HG02970 (cell line): ENCODE results near the gene NECTIN3.
A peak's percentile ranks its signal among the peaks of the same experiment; 100 is the strongest.

Source experiments
- ATAC-seq: cut with Tn5 transposase; IDR thresholded peaks from one replicate; pipeline ENCODE4 v1.9.1; 2021; ENCODE audit warnings: mild to moderate bottlenecking, moderate library complexity, moderate number of reproducible peaks; ENCODE audit not compliant: unreplicated experiment, low FRiP score

The NECTIN3 gene

GRCh38 chr3:111194048-111194447 is 122.4 kb downstream of the NECTIN3 start:
- ATAC-seq: no peak

GRCh38 chr3:111197485-111197884 is 125.9 kb downstream of the NECTIN3 start:
- ATAC-seq: no peak

GRCh38 chr3:111200027-111200426 is 128.4 kb downstream of the NECTIN3 start:
- no peak for ATAC-seq

- ATAC-seq: no peak
These were observed 138.5 kb downstream of the NECTIN3 start for GRCh38 chr3:111210003-111210711.

GRCh38 chr3:111210866-111211564 is 139.4 kb downstream of the NECTIN3 start:
- no peak for ATAC-seq

GRCh38 chr3:111212511-111212910 is 140.9 kb downstream of the NECTIN3 start:
- ATAC-seq: no peak

- ATAC-seq: no peak
These were observed 143.9 kb downstream of the NECTIN3 start for GRCh38 chr3:111215481-111215880.

- ATAC-seq: no peak
These were observed 147.0 kb downstream of the NECTIN3 start for GRCh38 chr3:111218615-111219014.

- no peak for ATAC-seq
These were observed 155.6 kb downstream of the NECTIN3 start for GRCh38 chr3:111227216-111227615.

GRCh38 chr3:111229301-111229700 is 157.7 kb downstream of the NECTIN3 start:
- ATAC-seq: no peak

GRCh38 chr3:111236836-111237713 is 165.5 kb downstream of the NECTIN3 start:
- ATAC-seq: no peak

- no peak for ATAC-seq
These were observed 166.3 kb downstream of the NECTIN3 start for GRCh38 chr3:111237946-111238345.

GRCh38 chr3:111238885-111239284 is 167.3 kb downstream of the NECTIN3 start:
- peak; percentile 98 for ATAC-seq

- ATAC-seq: no peak
These were observed 170.3 kb downstream of the NECTIN3 start for GRCh38 chr3:111241960-111242359.
